Stimulated activated CD8-positive, alpha-beta memory T cell treated with anti-CD3 and anti-CD28 coated beads, Interleukin-15, amount 100 ng/mL, for 48 hours (primary cell): ENCODE data around the gene PRUNE2.
"Not testable (repeated sequence)": the region's sequence is repeated elsewhere in the genome, so short reads cannot be mapped to it uniquely, and the experiment has no call there.

Source experiments
- DNase-seq, 2 donors: peaks; one replicate each; pipeline ENCODE4 v3.0.0-alpha.2; 2020; ENCODE audit warnings: low read depth in 2 of 2

PRUNE2 gene

GRCh38 chr9:76603448-76603895, 302.4 kb downstream of the PRUNE2 start:
- DNase-seq: peak in 1 of 2 donors; percentile 4

GRCh38 chr9:76602199-76602598, 303.7 kb downstream of the PRUNE2 start:
- DNase-seq: no peak

- DNase-seq: no peak
Observed at GRCh38 chr9:76600007-76600615, 305.8 kb downstream of the PRUNE2 start.

- DNase-seq: no peak
Observed at GRCh38 chr9:76598981-76599380, 306.9 kb downstream of the PRUNE2 start.

- DNase-seq: no peak
Observed at GRCh38 chr9:76595645-76596044, 310.3 kb downstream of the PRUNE2 start.

- DNase-seq: no peak
Observed at GRCh38 chr9:76594764-76595424, 311.0 kb downstream of the PRUNE2 start.

- DNase-seq: not testable (repeated sequence)
Observed at GRCh38 chr9:76593961-76594735, 311.8 kb downstream of the PRUNE2 start.

- no peak for DNase-seq
Observed at GRCh38 chr9:76592974-76593347, 313.0 kb downstream of the PRUNE2 start.

GRCh38 chr9:76592091-76592973, 313.6 kb downstream of the PRUNE2 start:
- no peak for DNase-seq

GRCh38 chr9:76591256-76591950, 314.5 kb downstream of the PRUNE2 start:
- DNase-seq: no peak

GRCh38 chr9:76588316-76588715, 317.6 kb downstream of the PRUNE2 start:
- DNase-seq: no peak

- DNase-seq: no peak
Observed at GRCh38 chr9:76586390-76587314, 319.3 kb downstream of the PRUNE2 start.

GRCh38 chr9:76585487-76586389, 320.2 kb downstream of the PRUNE2 start:
- no peak for DNase-seq

GRCh38 chr9:76583256-76583655, 322.7 kb downstream of the PRUNE2 start:
- DNase-seq: no peak

GRCh38 chr9:76581731-76582130, 324.2 kb downstream of the PRUNE2 start:
- DNase-seq: no peak

GRCh38 chr9:76580820-76581219, 325.1 kb downstream of the PRUNE2 start:
- no peak for DNase-seq

- DNase-seq: no peak
Observed at GRCh38 chr9:76580188-76580587, 325.7 kb downstream of the PRUNE2 start.

GRCh38 chr9:76576344-76576743, 329.6 kb downstream of the PRUNE2 start:
- DNase-seq: peak; percentile 71 to 79

- DNase-seq: no peak
Observed at GRCh38 chr9:76575761-76576160, 330.2 kb downstream of the PRUNE2 start.
